Lower lobe of right lung (tissue), 2 donors: ENCODE results near the gene SCMH1. TPM values are rescaled to one million over a fixed set of nuclear protein-coding genes. Genes with fewer than 3 reads are reported as not detected.

Source experiments
- ATAC-seq, 2 donors: fragments of 200-7000 bp; cut with Tn5 transposase; one replicate each; pipeline ENCODE4 v1.9.1; 2020 to 2022; ENCODE audit warnings: mild to moderate bottlenecking in 2 of 2, moderate library complexity in 2 of 2
- DNase-seq: peaks from one replicate; pipeline ENCODE4 v3.0.0-alpha.2; 2020
- H3K27ac ChIP-seq: fragments of 200-600 bp; one replicate; pipeline ENCODE4 v1.8.0; 2022
- H3K27me3 ChIP-seq: fragments of 200-600 bp; one replicate; pipeline ENCODE4 v1.8.0; 2022; ENCODE audit warnings: low read depth
- H3K36me3 ChIP-seq: fragments of 200-600 bp; one replicate; pipeline ENCODE4 v1.8.0; 2022; ENCODE audit warnings: mild to moderate bottlenecking
- H3K4me1 ChIP-seq: fragments of 200-600 bp; one replicate; pipeline ENCODE4 v1.8.0; 2022
- H3K4me3 ChIP-seq: fragments of 200-600 bp; one replicate; pipeline ENCODE4 v1.8.0; 2022; ENCODE audit warnings: mild to moderate bottlenecking
- H3K9me3 ChIP-seq: fragments of 200-600 bp; one replicate; pipeline ENCODE4 v1.8.0; 2022
- CTCF ChIP-seq: fragments of 200-600 bp; IDR thresholded peaks from one replicate; pipeline ENCODE4 v1.8.0; 2022; ENCODE audit warnings: antibody characterized with exemption, mild to moderate bottlenecking
- intact Hi-C: fragments of 100-400 bp; cut with DNase I; formaldehyde crosslinking; loops from one replicate; pipeline ENCODE4 v1.11.0; 2022
- total RNA-seq: library from RNA; stranded (reverse); fragmentation: NEBNext Ultra II Directional; extraction: Animal tissue kit (Norgen Biotek cat#: 25700); gene quantifications from one replicate; pipeline ENCODE4 v1.2.1, GENCODE V29; 2021
- donor health status: DM: no; HTN: yes; CAD: no; lungs with severe emphysema.

The SCMH1 gene
- total RNA-seq, 1 donor from 2014 or later = 30.0 TPM

GRCh38 chr1:40984531-40984930 lies 257.6 kb downstream of the SCMH1 start:
- no peak for TF ChIP-seq CTCF
- H3K27ac ChIP-seq = no peak overlapping the region
- peaks cover 43% of the 10 kb centered on the region for H3K4me1 ChIP-seq
- DNase-seq (no peak), ATAC-seq (no peak)
- no peaks in the 10 kb centered on the region for H3K9me3 ChIP-seq
- H3K36me3 ChIP-seq = peaks cover 41% of the 10 kb centered on the region
- no peak overlapping the region for H3K4me3 ChIP-seq
- intact Hi-C loops = no loop called here
- H3K27me3 ChIP-seq = no peaks in the 10 kb centered on the region

GRCh38 chr1:40984066-40984465 lies 258.0 kb downstream of the SCMH1 start:
- intact Hi-C loops = no loop called here
- Histone ChIP-seq H3K9me3 (no peaks in the 10 kb centered on the region), H3K27me3 (no peaks in the 10 kb centered on the region), H3K27ac (no peak overlapping the region), H3K4me1 (peaks cover 44% of the 10 kb centered on the region), H3K4me3 (no peak overlapping the region), H3K36me3 (peaks cover 37% of the 10 kb centered on the region)
- no peak for TF ChIP-seq CTCF
- ATAC-seq (no peak), DNase-seq (no peak)

GRCh38 chr1:40983286-40983685 lies 258.8 kb downstream of the SCMH1 start:
- Histone ChIP-seq H3K4me1 (peaks cover 46% of the 10 kb centered on the region), H3K27ac (no peak overlapping the region), H3K9me3 (no peaks in the 10 kb centered on the region), H3K36me3 (peaks cover 29% of the 10 kb centered on the region), H3K4me3 (no peak overlapping the region), H3K27me3 (no peaks in the 10 kb centered on the region)
- no peak for TF ChIP-seq CTCF
- intact Hi-C loops = no loop called here
- DNase-seq (no peak), ATAC-seq (no peak)

GRCh38 chr1:40982721-40983120 lies 259.4 kb downstream of the SCMH1 start:
- TF ChIP-seq CTCF = no peak
- Histone ChIP-seq H3K9me3 (no peaks in the 10 kb centered on the region), H3K4me3 (no peak overlapping the region), H3K27ac (no peak overlapping the region), H3K4me1 (peaks cover 46% of the 10 kb centered on the region), H3K27me3 (no peaks in the 10 kb centered on the region), H3K36me3 (peaks cover 23% of the 10 kb centered on the region)
- no peak for ATAC-seq
- no peak for DNase-seq
- intact Hi-C loops = no loop called here

- DNase-seq (no peak), ATAC-seq (no peak)
These were observed 260.2 kb downstream of the SCMH1 start for GRCh38 chr1:40981691-40982448.

More at GRCh38 chr1:40981691-40982448, 260.2 kb downstream of the SCMH1 start:
- H3K27me3 ChIP-seq = no peaks in the 10 kb centered on the region
- peaks cover 39% of the 10 kb centered on the region for H3K4me1 ChIP-seq
- TF ChIP-seq CTCF = no peak
- H3K4me3 ChIP-seq = peak overlapping the region; percentile 1
- no peak overlapping the region for H3K27ac ChIP-seq
- H3K36me3 ChIP-seq = peaks cover 15% of the 10 kb centered on the region
- intact Hi-C loops = no loop called here
- no peaks in the 10 kb centered on the region for H3K9me3 ChIP-seq
